PC-3 (cell line): Measurements from ENCODE around the gene IGSF21. TPM values are rescaled to one million over a fixed set of nuclear protein-coding genes. Genes with fewer than 3 reads are reported as not detected.

Experiments
- ATAC-seq: fragments of 200-7000 bp; cut with Tn5 transposase; 2 replicates; pipeline ENCODE4 v1.9.1; 2020; ENCODE audit warnings: mild to moderate bottlenecking, moderate library complexity
- BruUV-seq: library from RNA; stranded (reverse); fragments of 400-500 nt; replicated peaks from 2 replicates; lab custom pipeline; 2021; lab: Mats Ljungman, UMichigan
- CTCF ChIA-PET: fragments of 300-600 bp; sonication (Branson Sonifier 250); formaldehyde crosslinking; loops from one replicate; lab custom pipeline; 2022; ENCODE audit warnings: antibody characterized with exemption; lab: Charles Lee
- POLR2A ChIA-PET: fragments of 300-600 bp; sonication (Branson Sonifier 250); formaldehyde crosslinking; loops from one replicate; lab custom pipeline; 2022; ENCODE audit warnings: antibody characterized with exemption; ENCODE audit not compliant: unreplicated experiment; lab: Charles Lee
- DNase-seq: peaks from one replicate; pipeline ENCODE4 v3.0.0-alpha.2; 2015
- H2AFZ ChIP-seq: fragments of 300-600 bp; sonication (generic); 2 replicates; pipeline ENCODE4 v1.6.0; 2016; ENCODE audit warnings: antibody characterized with exemption, low read length
- H3F3A ChIP-seq: fragments of 300-600 bp; sonication (generic); one replicate; pipeline ENCODE4 v1.6.0; 2017; ENCODE audit warnings: antibody characterized with exemption, low read length, control low read depth, mild to moderate bottlenecking; ENCODE audit not compliant: unreplicated experiment
- H3K27ac ChIP-seq: fragments of 300-600 bp; sonication (generic); 2 replicates; pipeline ENCODE4 v1.5.1; 2016; ENCODE audit warnings: mild to moderate bottlenecking, low read length
- H3K27me3 ChIP-seq: fragments of 300-600 bp; sonication (generic); 2 replicates; pipeline ENCODE4 v1.6.1; 2016; ENCODE audit warnings: low read length, mixed read lengths
- H3K36me3 ChIP-seq: fragments of 300-600 bp; sonication (generic); 2 replicates; pipeline ENCODE4 v1.6.1; 2016; ENCODE audit warnings: low read depth, mixed run types, low read length, mixed read lengths
- H3K4me1 ChIP-seq: fragments of 300-600 bp; sonication (generic); 2 replicates; pipeline ENCODE4 v1.5.1; 2016; ENCODE audit warnings: low read length; ENCODE audit not compliant: insufficient read depth
- H3K4me2 ChIP-seq: fragments of 300-600 bp; sonication (generic); 2 replicates; pipeline ENCODE4 v1.6.0; 2016; ENCODE audit warnings: low read length
- H3K4me3 ChIP-seq: fragments of 300-600 bp; sonication (generic); 2 replicates; pipeline ENCODE4 v1.5.1; 2016; ENCODE audit warnings: mild to moderate bottlenecking, low read length, mixed read lengths
- H3K79me2 ChIP-seq: fragments of 300-600 bp; sonication (generic); 2 replicates; pipeline ENCODE4 v1.6.1; 2017; ENCODE audit warnings: low read length, mixed read lengths
- H3K9ac ChIP-seq: fragments of 300-600 bp; sonication (generic); 2 replicates; pipeline ENCODE4 v1.6.0; 2016; ENCODE audit warnings: mild to moderate bottlenecking, low read length
- H3K9me2 ChIP-seq: fragments of 300-600 bp; sonication (generic); replicated peaks from 2 replicates; pipeline ENCODE4 v1.6.1; 2016; ENCODE audit warnings: mixed run types, low read length, mixed read lengths
- H3K9me3 ChIP-seq: fragments of 300-600 bp; sonication (generic); 2 replicates; pipeline ENCODE4 v1.6.1; 2016; ENCODE audit warnings: low read length, mixed read lengths
- H4K20me1 ChIP-seq: fragments of 300-600 bp; sonication (generic); 2 replicates; pipeline ENCODE4 v1.6.1; 2016; ENCODE audit warnings: low read length, mixed read lengths
- EZH2 ChIP-seq: fragments of 300-600 bp; sonication (generic); IDR thresholded peaks from one replicate; pipeline ENCODE4 v1.6.1; 2017; ENCODE audit warnings: antibody characterized with exemption, mild to moderate bottlenecking, low read length; ENCODE audit not compliant: unreplicated experiment
- EZH2phosphoT487 ChIP-seq: fragments of 300-600 bp; sonication (generic); IDR thresholded peaks from 2 replicates; pipeline ENCODE4 v1.6.1; 2018; ENCODE audit warnings: mild to moderate bottlenecking, antibody characterized with exemption, low read length, borderline replicate concordance
- intact Hi-C: fragments of 100-400 bp; cut with micrococcal nuclease; formaldehyde crosslinking; loops from 2 replicates; pipeline ENCODE4 v1.9.0; 2023
- total RNA-seq: library from RNA; depleted of rRNA; stranded (reverse); fragments of >200 nt; gene quantifications from 2 replicates; pipeline ENCODE4 v1.2.3, GENCODE V29; 2014
- TF ChIP-seq, protein P1 (sequence below): fragments of 300-600 bp; sonication (generic); conservative IDR thresholded peaks from 2 replicates; pipeline ENCODE4 v1.5.1; 2017; ENCODE audit warnings: antibody characterized with exemption, low read depth, mild to moderate bottlenecking, low read length

The IGSF21 gene
- total RNA-seq, 1 experiment from 2014 or later: not detected

DNA sequence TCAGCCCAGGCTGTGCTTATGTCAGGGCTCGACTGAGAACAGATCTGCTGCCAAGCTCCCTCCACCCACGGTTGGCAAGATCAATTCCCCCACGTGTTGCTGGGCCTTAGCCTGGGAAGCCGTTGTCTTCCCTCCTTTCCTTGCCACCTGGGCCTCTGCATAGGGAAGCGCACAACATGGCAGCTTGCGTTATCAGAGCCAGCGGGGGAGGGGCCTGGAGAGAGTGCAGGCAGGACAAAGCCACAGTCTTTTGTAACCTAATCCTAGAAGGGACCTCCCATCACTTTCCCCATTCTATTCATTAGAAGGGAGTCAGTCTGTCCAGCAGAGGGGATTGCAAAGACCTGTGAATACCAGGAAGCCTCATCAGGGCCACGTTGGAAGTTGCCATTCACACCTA, 17.0 kb upstream of the IGSF21 start:
- intact Hi-C loops: no loop called here
- no peaks in the 10 kb centered on the region for H3F3A ChIP-seq
- H3K36me3 ChIP-seq: no peaks in the 10 kb centered on the region
- H3K27me3 ChIP-seq: no peaks in the 10 kb centered on the region
- no peak for ATAC-seq
- no peak overlapping the region for H3K4me3 ChIP-seq
- no peaks in the 10 kb centered on the region for H3K9me3 ChIP-seq
- H3K9ac ChIP-seq: no peak overlapping the region
- POLR2A ChIA-PET: no interaction called here
- no peak overlapping the region for H2AFZ ChIP-seq
- H4K20me1 ChIP-seq: no peaks in the 10 kb centered on the region
- no peak for DNase-seq
- no peaks in the 10 kb centered on the region for H3K9me2 ChIP-seq
- no peak overlapping the region for H3K27ac ChIP-seq
- H3K79me2 ChIP-seq: no peaks in the 10 kb centered on the region
- CTCF ChIA-PET: no interaction called here
- TF ChIP-seq EZH2phosphoT487 (no peak), EZH2 (no peak)
- TF ChIP-seq, protein P1, sequence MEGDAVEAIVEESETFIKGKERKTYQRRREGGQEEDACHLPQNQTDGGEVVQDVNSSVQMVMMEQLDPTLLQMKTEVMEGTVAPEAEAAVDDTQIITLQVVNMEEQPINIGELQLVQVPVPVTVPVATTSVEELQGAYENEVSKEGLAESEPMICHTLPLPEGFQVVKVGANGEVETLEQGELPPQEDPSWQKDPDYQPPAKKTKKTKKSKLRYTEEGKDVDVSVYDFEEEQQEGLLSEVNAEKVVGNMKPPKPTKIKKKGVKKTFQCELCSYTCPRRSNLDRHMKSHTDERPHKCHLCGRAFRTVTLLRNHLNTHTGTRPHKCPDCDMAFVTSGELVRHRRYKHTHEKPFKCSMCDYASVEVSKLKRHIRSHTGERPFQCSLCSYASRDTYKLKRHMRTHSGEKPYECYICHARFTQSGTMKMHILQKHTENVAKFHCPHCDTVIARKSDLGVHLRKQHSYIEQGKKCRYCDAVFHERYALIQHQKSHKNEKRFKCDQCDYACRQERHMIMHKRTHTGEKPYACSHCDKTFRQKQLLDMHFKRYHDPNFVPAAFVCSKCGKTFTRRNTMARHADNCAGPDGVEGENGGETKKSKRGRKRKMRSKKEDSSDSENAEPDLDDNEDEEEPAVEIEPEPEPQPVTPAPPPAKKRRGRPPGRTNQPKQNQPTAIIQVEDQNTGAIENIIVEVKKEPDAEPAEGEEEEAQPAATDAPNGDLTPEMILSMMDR: no peak
- no TSS peak for BruUV-seq
- peaks cover 7% of the 10 kb centered on the region; the same call in 1 of the 2 replicates for H3K4me1 ChIP-seq
- H3K4me2 ChIP-seq: no peak overlapping the region

DNA sequence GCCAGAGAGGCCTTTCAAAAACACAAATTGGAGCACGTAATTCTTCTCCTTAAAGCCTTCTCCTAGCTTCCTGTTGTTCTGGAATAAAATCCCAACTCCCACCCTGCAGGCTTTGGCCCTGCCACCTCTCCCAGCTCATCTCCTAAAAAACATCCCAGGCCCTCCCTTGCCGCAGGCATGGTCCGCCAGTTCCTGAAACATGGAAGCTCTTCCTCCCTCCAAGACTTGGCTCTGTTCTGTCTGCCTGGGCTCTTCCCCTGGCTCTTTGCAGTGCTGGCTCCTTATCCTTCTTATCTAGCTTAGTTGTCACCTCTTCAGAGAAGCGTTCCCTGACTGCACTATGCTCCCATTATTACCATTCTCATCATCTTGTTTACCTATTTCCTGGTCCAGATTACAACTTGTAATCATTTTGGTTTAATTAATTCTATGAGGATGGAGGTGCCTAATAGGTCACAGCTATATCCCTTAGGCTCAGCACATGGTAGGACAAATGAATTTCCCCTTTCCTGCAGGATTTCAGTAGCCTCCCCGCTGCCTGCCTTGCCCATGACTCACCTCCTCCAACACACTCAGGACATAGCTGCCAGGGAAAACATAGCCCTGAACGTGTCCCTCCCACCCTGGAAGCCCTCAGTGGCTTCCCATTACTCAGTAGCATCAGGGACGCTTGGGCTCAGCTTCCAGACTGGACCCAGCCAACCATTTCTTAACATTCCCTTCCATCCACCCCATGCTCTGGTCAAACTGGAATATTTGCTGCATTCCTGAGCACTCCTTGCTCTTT, 15.7 kb upstream of the IGSF21 start:
- Histone ChIP-seq H2AFZ (no peak overlapping the region), H3K9me2 (no peaks in the 10 kb centered on the region), H4K20me1 (no peaks in the 10 kb centered on the region), H3F3A (no peaks in the 10 kb centered on the region), H3K9me3 (no peaks in the 10 kb centered on the region), H3K27ac (no peak overlapping the region), H3K27me3 (no peaks in the 10 kb centered on the region), H3K4me2 (no peak overlapping the region), H3K4me3 (no peak overlapping the region), H3K36me3 (no peaks in the 10 kb centered on the region), H3K9ac (no peak overlapping the region), H3K79me2 (no peaks in the 10 kb centered on the region), H3K4me1 (peaks cover 7% of the 10 kb centered on the region; the same call in 1 of the 2 replicates)
- no TSS peak for BruUV-seq
- TF ChIP-seq EZH2: no peak
- TF ChIP-seq, protein P1: no peak
- TF ChIP-seq EZH2phosphoT487: no peak
- ATAC-seq (peak; percentile 45; the same call in 1 of the 2 replicates), DNase-seq (peak; percentile 45)
- ChIA-PET CTCF (interaction anchor here (0.5 kb wide), 1 partner anchor 509 kb away, joined by 4 read pairs; no protein-coding TSS in a partner anchor), POLR2A (no interaction called here)
- intact Hi-C loops: no loop called here

DNA sequence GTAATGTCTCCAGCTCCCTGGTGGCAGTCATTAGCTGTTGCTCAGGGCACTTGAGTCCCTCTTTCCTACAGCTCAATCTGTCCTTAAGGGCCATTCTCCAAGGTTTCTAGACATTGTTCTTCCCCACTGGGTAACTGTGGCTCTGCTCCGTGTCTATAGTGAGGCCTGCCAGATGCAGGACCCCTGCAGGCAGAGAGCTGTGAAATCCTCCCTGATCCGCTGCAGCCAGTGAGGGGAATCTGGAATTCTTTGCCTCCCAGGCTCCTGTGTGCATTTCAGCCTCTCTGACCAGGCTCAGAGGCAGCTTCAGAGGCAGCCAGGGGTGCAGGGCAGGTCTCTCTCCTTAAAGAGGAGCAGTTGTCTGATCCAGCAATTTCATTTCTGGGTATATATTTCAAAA, 14.4 kb upstream of the IGSF21 start:
- H3K79me2 ChIP-seq: no peaks in the 10 kb centered on the region
- H2AFZ ChIP-seq: no peak overlapping the region
- no peak overlapping the region for H3K4me2 ChIP-seq
- intact Hi-C loops: no loop called here
- CTCF ChIA-PET: no interaction called here
- ATAC-seq: no peak
- no peak for TF ChIP-seq EZH2phosphoT487
- TF ChIP-seq, protein P1: no peak
- no peak for TF ChIP-seq EZH2
- H3K27me3 ChIP-seq: no peaks in the 10 kb centered on the region
- H4K20me1 ChIP-seq: no peaks in the 10 kb centered on the region
- H3K36me3 ChIP-seq: no peaks in the 10 kb centered on the region
- H3K4me1 ChIP-seq: peaks cover 7% of the 10 kb centered on the region; the same call in 1 of the 2 replicates
- no peak overlapping the region for H3K27ac ChIP-seq
- no peaks in the 10 kb centered on the region for H3F3A ChIP-seq
- no peaks in the 10 kb centered on the region for H3K9me3 ChIP-seq
- no peak overlapping the region for H3K9ac ChIP-seq
- DNase-seq: no peak
- POLR2A ChIA-PET: no interaction called here
- no peak overlapping the region for H3K4me3 ChIP-seq
- no peaks in the 10 kb centered on the region for H3K9me2 ChIP-seq
- no TSS peak for BruUV-seq
